AG04449 (cell line): Measurements from ENCODE around the gene ATG13.

ENCODE experiments used
- CTCF ChIA-PET: fragments of 350-600 bp; formaldehyde crosslinking; extraction: SDS; loops from one replicate; lab custom pipeline; 2021; ENCODE audit warnings: antibody characterized with exemption; lab: Yijun Ruan, JAX
- POLR2A ChIA-PET: fragments of 400-600, 350-600 bp; formaldehyde crosslinking; extraction: SDS; loops from one replicate; lab custom pipeline; 2020; ENCODE audit warnings: antibody characterized with exemption, inconsistent platforms; lab: Yijun Ruan, JAX
- DNase-seq: peaks from one replicate; pipeline ENCODE4 v3.0.0-alpha.2; 2010; ENCODE audit warnings: low read depth, low spot score
- H3K4me3 ChIP-seq: 2 replicates; pipeline ENCODE4 v1.5.1; 2011; ENCODE audit warnings: low read depth, mild to moderate bottlenecking, control low read depth, low read length
- CTCF ChIP-seq: IDR thresholded peaks from one replicate; pipeline ENCODE4 v1.5.1; 2011; ENCODE audit warnings: mild to moderate bottlenecking, moderate library complexity, low read length, control low read depth, inconsistent platforms; ENCODE audit not compliant: insufficient read depth; ENCODE audit errors: missing control alignments

ATG13 gene

GRCh38 chr11:46637546-46637945, 20.2 kb downstream of the ATG13 start:
- no peak for TF ChIP-seq CTCF
- no peak overlapping the region for H3K4me3 ChIP-seq
- ChIA-PET CTCF (interaction anchor here (1.6 kb wide), 1 partner anchor 20 kb away, joined by 7 read pairs; the partner anchor contains the start of gene ATG13), POLR2A (no interaction called here)
- no peak for DNase-seq

DNA sequence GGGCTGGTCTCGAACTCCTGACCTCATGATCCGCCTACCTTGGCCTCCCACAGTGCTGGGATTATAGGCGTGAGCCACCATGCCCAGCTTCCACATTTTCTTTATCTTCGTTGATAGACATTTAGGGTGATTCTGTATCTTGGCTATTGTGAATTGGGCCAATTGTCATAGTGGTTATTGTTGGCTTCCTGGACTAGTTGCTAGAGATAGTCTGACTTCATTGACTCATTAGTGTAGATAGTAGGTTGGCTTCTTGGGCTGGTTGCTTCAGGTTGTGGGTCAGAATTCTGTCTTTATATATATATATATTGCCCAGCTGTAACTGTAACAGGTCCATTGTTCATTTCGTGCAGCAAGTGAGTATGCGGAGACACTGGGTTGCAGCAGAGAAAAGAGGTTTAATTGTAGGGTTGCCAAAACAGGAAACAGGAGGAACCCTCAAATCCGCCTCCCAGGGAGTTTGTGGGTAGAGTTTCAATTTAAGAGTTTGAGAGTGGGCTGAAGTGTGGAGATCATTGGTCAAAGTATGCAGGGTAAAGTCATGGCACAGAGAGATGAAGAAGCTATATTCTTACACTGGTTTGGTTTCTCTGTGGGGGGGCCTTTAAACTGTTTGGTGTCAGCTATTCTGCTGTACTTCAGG, 22.0 kb downstream of the ATG13 start:
- ChIA-PET CTCF (interaction anchor here (1.3 to 1.4 kb wide), 2 partner anchors 14 to 23 kb away, joined by 3 to 5 read pairs; partner anchors contain the start of gene HARBI1), POLR2A (no interaction called here)
- H3K4me3 ChIP-seq, result no peak overlapping the region
- DNase-seq, result no peak
- no peak for TF ChIP-seq CTCF

GRCh38 chr11:46640036-46640788, 22.9 kb downstream of the ATG13 start:
- H3K4me3 ChIP-seq, result no peak overlapping the region
- no peak for DNase-seq
- POLR2A ChIA-PET, result no interaction called here
- no peak for TF ChIP-seq CTCF
- CTCF ChIA-PET, result interaction anchor here (1.0 to 1.4 kb wide), 4 partner anchors 9 to 24 kb away, joined by 3 to 5 read pairs (median 3); partner anchors contain the start of gene HARBI1

DNA sequence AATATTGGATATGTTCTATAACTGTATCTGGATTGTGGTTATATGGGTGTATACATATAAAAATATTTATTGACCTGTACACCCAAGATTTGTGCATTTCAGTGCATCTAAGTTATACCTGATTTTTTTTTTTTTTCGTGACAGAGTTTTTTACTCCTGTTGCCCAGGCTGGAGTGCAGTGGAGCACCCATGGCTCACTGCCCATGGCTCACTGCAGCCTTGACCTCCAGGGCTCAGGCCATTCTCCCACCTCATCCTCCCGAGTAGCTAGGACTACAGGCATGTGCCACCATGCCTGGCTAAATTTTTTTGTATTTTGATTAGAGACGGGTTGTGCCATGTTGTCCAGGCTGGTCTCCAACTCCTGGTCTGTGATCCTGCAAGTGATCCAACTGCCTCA, 24.3 kb downstream of the ATG13 start:
- POLR2A ChIA-PET, result no interaction called here
- CTCF ChIA-PET, result interaction anchor here (0.8 to 2.5 kb wide), 3 partner anchors 24 to 51 kb away, joined by 3 to 13 read pairs (median 3); partner anchors contain the start of genes ATG13 and HARBI1
- DNase-seq, result no peak
- no peak overlapping the region for H3K4me3 ChIP-seq
- no peak for TF ChIP-seq CTCF

GRCh38 chr11:46642627-46643335, 25.4 kb downstream of the ATG13 start:
- POLR2A ChIA-PET, result no interaction called here
- CTCF ChIA-PET, result interaction anchor here (0.9 to 2.5 kb wide), 2 partner anchors 25 to 27 kb away, joined by 3 to 13 read pairs; partner anchors contain the start of genes ATG13 and HARBI1
- no peak for DNase-seq
- TF ChIP-seq CTCF, result no peak
- no peak overlapping the region for H3K4me3 ChIP-seq
